Activated gamma-delta T cell (primary cell): ENCODE results near the gene SLC39A13.
"Not testable (repeated sequence)": the region's sequence is repeated elsewhere in the genome, so short reads cannot be mapped to it uniquely, and the experiment has no call there.

ENCODE experiments used
- DNase-seq: peaks from one replicate; lab custom pipeline; 2025; lab: John Stamatoyannopoulos, UW

Gene SLC39A13

DNA sequence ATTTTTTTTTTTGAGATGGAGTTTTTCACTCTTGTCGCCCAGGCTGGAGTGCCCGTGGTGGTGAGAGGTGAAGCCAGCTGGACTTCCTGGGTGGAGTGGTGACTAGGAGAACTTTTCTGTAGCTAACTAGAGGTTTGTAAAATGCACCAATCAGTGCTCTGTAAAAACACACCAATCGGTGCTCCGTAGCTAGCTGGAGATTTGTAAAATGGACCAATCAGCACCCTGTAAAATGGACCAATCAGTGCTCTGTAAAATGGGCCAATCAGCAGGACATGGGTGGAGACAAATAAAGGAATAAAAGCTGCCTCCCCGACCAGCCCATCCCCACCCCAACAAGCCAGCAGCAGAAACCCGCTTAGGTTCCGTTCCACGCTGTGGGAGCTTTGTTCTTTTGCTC is 45.0 kb downstream of the SLC39A13 start:
- DNase-seq, result no peak

GRCh38 chr11:47454258-47454671 is 45.9 kb downstream of the SLC39A13 start:
- not testable (repeated sequence) for DNase-seq

GRCh38 chr11:47460571-47461235 is 52.3 kb downstream of the SLC39A13 start:
- DNase-seq, result no peak

DNA sequence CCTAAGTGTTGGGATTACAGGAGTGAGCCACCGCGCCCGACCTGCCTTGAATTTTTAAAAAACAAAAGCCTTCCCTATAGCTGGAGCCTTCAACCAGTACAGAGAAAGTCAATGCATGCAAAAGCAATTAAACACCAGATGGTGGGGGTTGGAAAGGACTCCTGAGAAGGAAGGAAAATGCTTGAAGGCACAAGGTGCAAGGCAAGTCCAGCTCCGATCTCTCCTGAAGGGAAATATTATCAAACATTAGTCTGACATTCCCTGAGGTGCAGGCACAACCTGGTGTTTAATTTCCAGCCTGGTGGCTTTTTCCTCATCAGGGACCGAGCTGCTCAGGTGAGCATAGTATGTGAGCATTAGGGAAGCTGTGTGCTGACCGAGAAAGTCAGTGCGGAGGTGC is 53.5 kb downstream of the SLC39A13 start:
- DNase-seq, result no peak

- DNase-seq, result no peak
Observed at GRCh38 chr11:47464483-47464882, 56.1 kb downstream of the SLC39A13 start.
